HepG2 (cell line): ENCODE results near the gene PARD3. TPM values are rescaled to one million over a fixed set of nuclear protein-coding genes. Genes with fewer than 3 reads are reported as not detected.

Experiments
- ATAC-seq: fragments of 200-7000 bp; cut with Tn5 transposase; 3 replicates; pipeline ENCODE4 v1.9.1; 2020; ENCODE audit warnings: mild to moderate bottlenecking, moderate library complexity
- BruUV-seq: library from RNA; stranded (reverse); fragments of 400-500 nt; replicated peaks from 2 replicates; lab custom pipeline; 2021; lab: Mats Ljungman, UMichigan
- CTCF ChIA-PET: fragments of 300-600 bp; formaldehyde crosslinking; extraction: SDS; loops from one replicate; lab custom pipeline; 2021; ENCODE audit warnings: low total read pairs, inconsistent platforms, low intra/inter-chr PET ratio; lab: Yijun Ruan, JAX
- POLR2A ChIA-PET: fragments of 350-600 bp; sonication (Branson Sonifier 250); formaldehyde crosslinking; loops from one replicate; lab custom pipeline; 2020; ENCODE audit warnings: antibody characterized with exemption, inconsistent platforms; lab: Yijun Ruan, JAX
- DNase-seq: peaks from one replicate; pipeline ENCODE4 v3.0.0-alpha.2; 2015; ENCODE audit warnings: low spot score
- FAIRE-seq: peaks from 3 replicates; lab custom pipeline; 2011; peaks lifted over from hg19 to GRCh38; lab: Jason Lieb, UNC
- H2AFZ ChIP-seq: one replicate; pipeline ENCODE4 v1.6.1; 2011; ENCODE audit warnings: low read length, inconsistent platforms
- H3K27ac ChIP-seq: fragments of 300-600 bp; 3 replicates; pipeline ENCODE4 v1.8.0; 2011; ENCODE audit warnings: mixed run types, mild to moderate bottlenecking, mixed read lengths, low read length, inconsistent platforms; ENCODE audit not compliant: insufficient read depth; ENCODE audit errors: extremely low read length
- H3K27me3 ChIP-seq, 2 experiments: fragments of 200-600 bp in 1 of 2; 2 replicates in 1 of 2; 3 replicates in 1 of 2; pipeline versions ENCODE4 v1.6.0 to v1.8.0; 2011; ENCODE audit warnings: low read length in 2 of 2, mild to moderate bottlenecking in 2 of 2, moderate library complexity in 2 of 2, inconsistent platforms in 1 of 2; ENCODE audit not compliant: insufficient read depth in 2 of 2, control insufficient read depth in 1 of 2
- H3K36me3 ChIP-seq, 2 experiments: fragments of 200-600 bp in 1 of 2; replicated peaks in 1 of 2; 2 replicates in 1 of 2; 3 replicates in 1 of 2; pipeline versions ENCODE4 v1.5.1 to v1.8.0; 2011; ENCODE audit warnings: low read length in 2 of 2, inconsistent platforms in 1 of 2; ENCODE audit not compliant: insufficient read depth in 2 of 2, control insufficient read depth in 1 of 2
- H3K4me1 ChIP-seq: 2 replicates; pipeline ENCODE4 v1.5.1; 2012; ENCODE audit warnings: low read length, inconsistent platforms; ENCODE audit not compliant: insufficient read depth
- H3K4me2 ChIP-seq: 2 replicates; pipeline ENCODE4 v1.6.0; 2011; ENCODE audit warnings: low read depth, low read length, inconsistent platforms
- H3K4me3 ChIP-seq, 3 experiments: fragments of 200-600 bp in 1 of 3; sonication (generic), shearing (Covaris generic) in 1 of 3; replicated peaks in 1 of 3; 2 replicates each; pipeline ENCODE4 v1.5.1; 2011 to 2016; ENCODE audit warnings: low read length in 3 of 3, inconsistent platforms in 2 of 3, low read depth in 2 of 3, mild to moderate bottlenecking in 2 of 3, control low read depth in 1 of 3, mixed read lengths in 1 of 3; ENCODE audit not compliant: insufficient read depth in 1 of 3
- H3K79me2 ChIP-seq: one replicate; pipeline ENCODE4 v1.6.1; 2011; ENCODE audit warnings: low read length, inconsistent platforms; ENCODE audit not compliant: insufficient read depth
- H3K9ac ChIP-seq: 2 replicates; pipeline ENCODE4 v1.6.0; 2011; ENCODE audit warnings: mild to moderate bottlenecking, low read depth, low read length, inconsistent platforms; ENCODE audit not compliant: insufficient read depth
- H3K9me3 ChIP-seq: 2 replicates; pipeline ENCODE4 v1.5.1; 2012; ENCODE audit warnings: mild to moderate bottlenecking, low read length
- H4K20me1 ChIP-seq: 2 replicates; pipeline ENCODE4 v1.6.0; 2011; ENCODE audit warnings: inconsistent platforms, mild to moderate bottlenecking, low read length, moderate library complexity; ENCODE audit not compliant: insufficient read depth
- NFKBIZ ChIP-seq: IDR thresholded peaks from 2 replicates; pipeline ENCODE4 v1.6.1; 2018; ENCODE audit warnings: missing genetic modification reagents, missing compliant biosample characterization
- ZNF276 ChIP-seq: sonication (generic); formaldehyde crosslinking; IDR thresholded peaks from 2 replicates; pipeline ENCODE4 v1.4.0; 2020; ENCODE audit warnings: mild to moderate bottlenecking, low read depth, missing genetic modification reagents
- ZNF382 ChIP-seq: sonication (generic); formaldehyde crosslinking; IDR thresholded peaks from 2 replicates; pipeline ENCODE4 v1.5.0; 2020; ENCODE audit warnings: missing genetic modification reagents, mild to moderate bottlenecking, borderline replicate concordance
- ZNF614 ChIP-seq: IDR thresholded peaks from 2 replicates; pipeline ENCODE4 v1.6.1; 2018; ENCODE audit warnings: missing biosample characterization, missing genetic modification reagents, inconsistent platforms, borderline replicate concordance
- in situ Hi-C: cut with HindIII; loops from 2 replicates; pipeline ENCODE4 v1.10.0; 2017; ENCODE audit warnings: low pct_unique_long_range_greater_than_20kb; ENCODE audit not compliant: extremely low pct_ligation_motif_present
- intact Hi-C: fragments of 100-400 bp; cut with micrococcal nuclease; formaldehyde crosslinking; loops from one replicate; pipeline ENCODE4 v1.10.0; 2022; ENCODE audit not compliant: unreplicated experiment
- polyA plus RNA-seq, 8 experiments: library from polyadenylated mRNA; depleted of rRNA in 3 of 8; stranded (reverse) in 7 of 8; unstranded in 1 of 8; fragments of >200 nt; fragmentation: Illumina TruSeq in 4 of 8; extraction: Trizol in 4 of 8; gene quantifications; 2 replicates each; pipeline versions ENCODE4 v1.2.1 to v1.2.3, GENCODE V29; 2011 to 2016; ENCODE audit warnings: low read depth in 4 of 8, missing spikeins in 1 of 8, mixed read lengths in 1 of 8; ENCODE audit not compliant: insufficient read depth in 1 of 8
- total RNA-seq, 5 experiments: library from RNA; depleted of rRNA; stranded (reverse); fragments of >200 nt; fragmentation: Illumina TruSeq; extraction: Trizol; gene quantifications; 2 replicates each; pipeline ENCODE4 v1.2.3, GENCODE V29; 2016; ENCODE audit warnings: low read depth in 1 of 5
- TF ChIP-seq, protein P1 (sequence below): sonication (generic); formaldehyde crosslinking; IDR thresholded peaks from 2 replicates; pipeline ENCODE4 v1.5.0; 2020; ENCODE audit warnings: mild to moderate bottlenecking, missing genetic modification reagents, borderline replicate concordance

Gene PARD3
- total and polyA plus RNA-seq, 2 of the 13 experiments (the other 11 are each of a cell fraction or from before 2014, with no cell fraction given) = 40.9 to 60.0 TPM

GRCh38 chr10:34726862-34727261 lies 88.2 kb downstream of the PARD3 start:
- H3K79me2 ChIP-seq = peaks cover 80% of the 10 kb centered on the region
- POLR2A ChIA-PET = interaction anchor here (1.2 kb wide), 1 partner anchor 11 kb away, joined by 4 read pairs; no protein-coding TSS in a partner anchor

More at GRCh38 chr10:34726862-34727261, 88.2 kb downstream of the PARD3 start:
- Histone ChIP-seq H3K9ac (no peak overlapping the region), H3K27ac (no peak overlapping the region), H3K4me3 (no peak overlapping the region), H3K9me3 (no peaks in the 10 kb centered on the region), H2AFZ (no peak overlapping the region), H4K20me1 (peaks cover 30% of the 10 kb centered on the region), H3K27me3 (no peaks in the 10 kb centered on the region), H3K4me1 (peaks cover 45% of the 10 kb centered on the region), H3K4me2 (peak overlapping the region; percentile 46; the same call in 1 of the 2 replicates), H3K36me3 (no peaks in the 10 kb centered on the region; a peak in 1 of 5 replicates)
- BruUV-seq = no TSS peak
- DNase-seq (no peak), ATAC-seq (peak; percentile 25), FAIRE-seq (no peak)
- in situ Hi-C loops (no loop called here), intact Hi-C loops (no loop called here)
- TF ChIP-seq ZNF614 (CRISPR knock-in tag) (no peak), NFKBIZ (no peak), ZNF276 (CRISPR knock-in tag) (no peak), ZNF382 (CRISPR knock-in tag) (no peak)
- TF ChIP-seq, protein P1, sequence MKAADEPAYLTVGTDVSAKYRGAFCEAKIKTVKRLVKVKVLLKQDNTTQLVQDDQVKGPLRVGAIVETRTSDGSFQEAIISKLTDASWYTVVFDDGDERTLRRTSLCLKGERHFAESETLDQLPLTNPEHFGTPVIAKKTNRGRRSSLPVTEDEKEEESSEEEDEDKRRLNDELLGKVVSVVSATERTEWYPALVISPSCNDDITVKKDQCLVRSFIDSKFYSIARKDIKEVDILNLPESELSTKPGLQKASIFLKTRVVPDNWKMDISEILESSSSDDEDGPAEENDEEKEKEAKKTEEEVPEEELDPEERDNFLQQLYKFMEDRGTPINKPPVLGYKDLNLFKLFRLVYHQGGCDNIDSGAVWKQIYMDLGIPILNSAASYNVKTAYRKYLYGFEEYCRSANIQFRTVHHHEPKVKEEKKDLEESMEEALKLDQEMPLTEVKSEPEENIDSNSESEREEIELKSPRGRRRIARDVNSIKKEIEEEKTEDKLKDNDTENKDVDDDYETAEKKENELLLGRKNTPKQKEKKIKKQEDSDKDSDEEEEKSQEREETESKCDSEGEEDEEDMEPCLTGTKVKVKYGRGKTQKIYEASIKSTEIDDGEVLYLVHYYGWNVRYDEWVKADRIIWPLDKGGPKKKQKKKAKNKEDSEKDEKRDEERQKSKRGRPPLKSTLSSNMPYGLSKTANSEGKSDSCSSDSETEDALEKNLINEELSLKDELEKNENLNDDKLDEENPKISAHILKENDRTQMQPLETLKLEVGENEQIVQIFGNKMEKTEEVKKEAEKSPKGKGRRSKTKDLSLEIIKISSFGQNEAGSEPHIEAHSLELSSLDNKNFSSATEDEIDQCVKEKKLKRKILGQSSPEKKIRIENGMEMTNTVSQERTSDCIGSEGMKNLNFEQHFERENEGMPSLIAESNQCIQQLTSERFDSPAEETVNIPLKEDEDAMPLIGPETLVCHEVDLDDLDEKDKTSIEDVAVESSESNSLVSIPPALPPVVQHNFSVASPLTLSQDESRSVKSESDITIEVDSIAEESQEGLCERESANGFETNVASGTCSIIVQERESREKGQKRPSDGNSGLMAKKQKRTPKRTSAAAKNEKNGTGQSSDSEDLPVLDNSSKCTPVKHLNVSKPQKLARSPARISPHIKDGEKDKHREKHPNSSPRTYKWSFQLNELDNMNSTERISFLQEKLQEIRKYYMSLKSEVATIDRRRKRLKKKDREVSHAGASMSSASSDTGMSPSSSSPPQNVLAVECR (CRISPR knock-in tag) = 0 out of 2 replicates have a peak, but pooled peaks have one; percentile 2
- CTCF ChIA-PET = no interaction called here
